GM18907 (cell line): ENCODE results near the gene WWP2.
"Not testable (repeated sequence)": the region's sequence is repeated elsewhere in the genome, so short reads cannot be mapped to it uniquely, and the experiment has no call there.

Source experiments
- ATAC-seq: cut with Tn5 transposase; IDR thresholded peaks from one replicate; pipeline ENCODE4 v1.9.1; 2021; ENCODE audit warnings: mild to moderate bottlenecking, moderate library complexity; ENCODE audit not compliant: unreplicated experiment

WWP2 gene

GRCh38 chr16:69761983-69762813, at the start of gene WWP2:
Gene WWP2 (plus strand): TSS chr16:69762332. CDS start chr16:69787011, 24,679 bp downstream.
- ATAC-seq, result peak; percentile 64

- ATAC-seq, result no peak
Observed at GRCh38 chr16:69712914-69713581, 49.1 kb upstream of the WWP2 start.

GRCh38 chr16:69717066-69717465, 45.1 kb upstream of the WWP2 start:
- no peak for ATAC-seq

- ATAC-seq, result no peak
Observed at GRCh38 chr16:69718111-69718764, 43.9 kb upstream of the WWP2 start.

GRCh38 chr16:69720822-69721430, 41.2 kb upstream of the WWP2 start:
- no peak for ATAC-seq

GRCh38 chr16:69721441-69721957, 40.6 kb upstream of the WWP2 start:
- no peak for ATAC-seq

- ATAC-seq, result no peak
Observed at GRCh38 chr16:69724414-69724873, 37.7 kb upstream of the WWP2 start.

GRCh38 chr16:69724981-69725479, 37.1 kb upstream of the WWP2 start:
- no peak for ATAC-seq

- ATAC-seq, result no peak
Observed at GRCh38 chr16:69725480-69726312, 36.4 kb upstream of the WWP2 start.

- ATAC-seq, result peak; percentile 97
Observed at GRCh38 chr16:69726313-69727060, 35.6 kb upstream of the WWP2 start, which contains the start of gene NQO1. Gene NQO1 (minus strand): TSS chr16:69726560. CDS start chr16:69726439, 121 bp downstream.

- ATAC-seq, result no peak
Observed at GRCh38 chr16:69727916-69728270, 34.2 kb upstream of the WWP2 start.

- not testable (repeated sequence) for ATAC-seq
Observed at GRCh38 chr16:69729030-69729429, 33.1 kb upstream of the WWP2 start.

- not testable (repeated sequence) for ATAC-seq
Observed at GRCh38 chr16:69731280-69731679, 30.9 kb upstream of the WWP2 start.

GRCh38 chr16:69732101-69732500, 30.0 kb upstream of the WWP2 start:
- no peak for ATAC-seq

- ATAC-seq, result no peak
Observed at GRCh38 chr16:69741519-69741918, 20.6 kb upstream of the WWP2 start.

- no peak for ATAC-seq
Observed at GRCh38 chr16:69741951-69742904, 19.9 kb upstream of the WWP2 start.

GRCh38 chr16:69744363-69745231, 17.5 kb upstream of the WWP2 start:
- ATAC-seq, result no peak
